ENCODE measurements around the gene EPB42. TPM values are rescaled to one million over a fixed set of nuclear protein-coding genes. Genes with fewer than 3 reads are reported as not detected.
A peak's percentile ranks its signal among the peaks of the same experiment; 100 is the strongest.
"Not testable (repeated sequence)": the region's sequence is repeated elsewhere in the genome, so short reads cannot be mapped to it uniquely, and the experiment has no call there.

Gene EPB42
- polyA plus RNA-seq, 1 donor (not counting 4 experiments of a cell fraction or from before 2014, with no cell fraction given) = not detected

- peaks cover 9% of the 10 kb centered on the region for H3K4me1 ChIP-seq (ENCODE audit: control insufficient read depth, extremely low read depth, insufficient read depth, low read length)
- peak overlapping the region; percentile 88 for H2AFZ ChIP-seq (ENCODE audit: control insufficient read depth, low read length)
- H3K27me3 ChIP-seq (ENCODE audit: control insufficient read depth, extremely low read depth, insufficient read depth, low read length) = no peaks in the 10 kb centered on the region
- FAIRE-seq (no peak), DNase-seq (ENCODE audit: low read depth, low spot score) (no peak)
- H4K20me1 ChIP-seq (ENCODE audit: control insufficient read depth, extremely low read depth, insufficient read depth, low read length) = no peaks in the 10 kb centered on the region
- H3K27ac ChIP-seq (ENCODE audit: control insufficient read depth, insufficient read depth, low read length) = no peak overlapping the region
- peaks cover 0 to 4% of the 10 kb centered on the region in 2 experiments for H3K36me3 ChIP-seq (ENCODE audit: control insufficient read depth in 2 of 2, extremely low read depth in 1 of 2, insufficient read depth in 2 of 2, low read length in 2 of 2)
- peaks cover 2% of the 10 kb centered on the region for H3K79me2 ChIP-seq (ENCODE audit: control insufficient read depth, insufficient read depth, low read length)
- H3K4me2 ChIP-seq (ENCODE audit: control insufficient read depth, extremely low read depth, insufficient read depth, low read depth, low read length) = no peak overlapping the region
- no peak for TF ChIP-seq EZH2 (IDR thresholded peaks at IDR 0.05; ENCODE audit: low read length)
- no peak for TF ChIP-seq CTCF (optimal IDR thresholded peaks at IDR 0.05 in 1 of 3, IDR thresholded peaks at IDR 0.05 in 1 of 3, conservative IDR thresholded peaks at IDR 0.05 in 1 of 3; ENCODE audit: extremely low read depth in 1 of 3, insufficient read depth in 2 of 3, low read length in 3 of 3)
- H3K9ac ChIP-seq (ENCODE audit: control insufficient read depth, extremely low read depth, insufficient read depth, low read length) = no peak overlapping the region
- H3K9me1 ChIP-seq (ENCODE audit: control insufficient read depth, extremely low read depth, insufficient read depth, low read length) = no peaks in the 10 kb centered on the region
- dilution Hi-C loops (cut with MboI; ENCODE audit: extremely low pct_ligation_motif_present, low sequenced_read_pairs) = no loop called here
- H3K4me3 ChIP-seq (ENCODE audit: control insufficient read depth in 2 of 3, extremely low read depth in 1 of 3, insufficient read depth in 2 of 3, low read depth in 1 of 3, low read length in 3 of 3) = peak overlapping the region in 1 of 3 experiments; percentile 82
- H3K9me3 ChIP-seq (ENCODE audit: control insufficient read depth, low read depth, low read length) = no peaks in the 10 kb centered on the region
Observed at GRCh38 chr15:43184407-43185124, 36.3 kb downstream of the EPB42 start.

GRCh38 chr15:43183270-43183669 is 37.5 kb downstream of the EPB42 start:
- no peak overlapping the region for H3K27ac ChIP-seq (ENCODE audit: control insufficient read depth, insufficient read depth, low read length)
- H3K27me3 ChIP-seq (ENCODE audit: control insufficient read depth, extremely low read depth, insufficient read depth, low read length) = no peaks in the 10 kb centered on the region
- FAIRE-seq = no peak
- no peaks in the 10 kb centered on the region for H3K36me3 ChIP-seq (ENCODE audit: control insufficient read depth in 2 of 2, extremely low read depth in 1 of 2, insufficient read depth in 2 of 2, low read length in 2 of 2)
- no peak overlapping the region for H3K4me2 ChIP-seq (ENCODE audit: control insufficient read depth, extremely low read depth, insufficient read depth, low read depth, low read length)
- peaks cover 9% of the 10 kb centered on the region for H3K4me1 ChIP-seq (ENCODE audit: control insufficient read depth, extremely low read depth, insufficient read depth, low read length)
- no peaks in the 10 kb centered on the region for H3K9me3 ChIP-seq (ENCODE audit: control insufficient read depth, low read depth, low read length)
- H3K9ac ChIP-seq (ENCODE audit: control insufficient read depth, extremely low read depth, insufficient read depth, low read length) = no peak overlapping the region
- no peaks in the 10 kb centered on the region for H4K20me1 ChIP-seq (ENCODE audit: control insufficient read depth, extremely low read depth, insufficient read depth, low read length)
- no peaks in the 10 kb centered on the region for H3K9me1 ChIP-seq (ENCODE audit: control insufficient read depth, extremely low read depth, insufficient read depth, low read length)
- no peak overlapping the region for H3K4me3 ChIP-seq (ENCODE audit: control insufficient read depth in 2 of 3, extremely low read depth in 1 of 3, insufficient read depth in 2 of 3, low read depth in 1 of 3, low read length in 3 of 3)
- peaks cover 2% of the 10 kb centered on the region for H3K79me2 ChIP-seq (ENCODE audit: control insufficient read depth, insufficient read depth, low read length)
- no peak overlapping the region for H2AFZ ChIP-seq (ENCODE audit: control insufficient read depth, low read length)
- TF ChIP-seq CTCF (optimal IDR thresholded peaks at IDR 0.05 in 1 of 3, IDR thresholded peaks at IDR 0.05 in 1 of 3, conservative IDR thresholded peaks at IDR 0.05 in 1 of 3; ENCODE audit: extremely low read depth in 1 of 3, insufficient read depth in 2 of 3, low read length in 3 of 3) = no peak
- no peak for TF ChIP-seq EZH2 (IDR thresholded peaks at IDR 0.05; ENCODE audit: low read length)
- dilution Hi-C loops (cut with MboI; ENCODE audit: extremely low pct_ligation_motif_present, low sequenced_read_pairs) = no loop called here
- no peak for DNase-seq (ENCODE audit: low read depth, low spot score)

GRCh38 chr15:43177147-43177546 is 43.7 kb downstream of the EPB42 start:
- FAIRE-seq = not testable (repeated sequence)

More at GRCh38 chr15:43177147-43177546, 43.7 kb downstream of the EPB42 start:
- H3K27ac ChIP-seq (ENCODE audit: control insufficient read depth, insufficient read depth, low read length); H3K79me2 ChIP-seq (ENCODE audit: control insufficient read depth, insufficient read depth, low read length); H3K27me3 ChIP-seq (ENCODE audit: control insufficient read depth, extremely low read depth, insufficient read depth, low read length); H3K4me2 ChIP-seq (ENCODE audit: control insufficient read depth, extremely low read depth, insufficient read depth, low read depth, low read length); H3K4me1 ChIP-seq (ENCODE audit: control insufficient read depth, extremely low read depth, insufficient read depth, low read length); DNase-seq (ENCODE audit: low read depth, low spot score); H3K36me3 ChIP-seq (ENCODE audit: control insufficient read depth in 2 of 2, extremely low read depth in 1 of 2, insufficient read depth in 2 of 2, low read length in 2 of 2); H4K20me1 ChIP-seq (ENCODE audit: control insufficient read depth, extremely low read depth, insufficient read depth, low read length); H3K9ac ChIP-seq (ENCODE audit: control insufficient read depth, extremely low read depth, insufficient read depth, low read length); H2AFZ ChIP-seq (ENCODE audit: control insufficient read depth, low read length); H3K9me1 ChIP-seq (ENCODE audit: control insufficient read depth, extremely low read depth, insufficient read depth, low read length); H3K9me3 ChIP-seq (ENCODE audit: control insufficient read depth, low read depth, low read length); dilution Hi-C loops (cut with MboI; ENCODE audit: extremely low pct_ligation_motif_present, low sequenced_read_pairs); H3K4me3 ChIP-seq (ENCODE audit: control insufficient read depth in 2 of 3, extremely low read depth in 1 of 3, insufficient read depth in 2 of 3, low read depth in 1 of 3, low read length in 3 of 3): not testable (repeated sequence)
